Measurements from ENCODE around the gene REM2. TPM values are rescaled to one million over a fixed set of nuclear protein-coding genes. Genes with fewer than 3 reads are reported as not detected.

The REM2 gene, protein sequence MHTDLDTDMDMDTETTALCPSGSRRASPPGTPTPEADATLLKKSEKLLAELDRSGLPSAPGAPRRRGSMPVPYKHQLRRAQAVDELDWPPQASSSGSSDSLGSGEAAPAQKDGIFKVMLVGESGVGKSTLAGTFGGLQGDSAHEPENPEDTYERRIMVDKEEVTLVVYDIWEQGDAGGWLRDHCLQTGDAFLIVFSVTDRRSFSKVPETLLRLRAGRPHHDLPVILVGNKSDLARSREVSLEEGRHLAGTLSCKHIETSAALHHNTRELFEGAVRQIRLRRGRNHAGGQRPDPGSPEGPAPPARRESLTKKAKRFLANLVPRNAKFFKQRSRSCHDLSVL
- 5.5 TPM for total RNA-seq

DNA sequence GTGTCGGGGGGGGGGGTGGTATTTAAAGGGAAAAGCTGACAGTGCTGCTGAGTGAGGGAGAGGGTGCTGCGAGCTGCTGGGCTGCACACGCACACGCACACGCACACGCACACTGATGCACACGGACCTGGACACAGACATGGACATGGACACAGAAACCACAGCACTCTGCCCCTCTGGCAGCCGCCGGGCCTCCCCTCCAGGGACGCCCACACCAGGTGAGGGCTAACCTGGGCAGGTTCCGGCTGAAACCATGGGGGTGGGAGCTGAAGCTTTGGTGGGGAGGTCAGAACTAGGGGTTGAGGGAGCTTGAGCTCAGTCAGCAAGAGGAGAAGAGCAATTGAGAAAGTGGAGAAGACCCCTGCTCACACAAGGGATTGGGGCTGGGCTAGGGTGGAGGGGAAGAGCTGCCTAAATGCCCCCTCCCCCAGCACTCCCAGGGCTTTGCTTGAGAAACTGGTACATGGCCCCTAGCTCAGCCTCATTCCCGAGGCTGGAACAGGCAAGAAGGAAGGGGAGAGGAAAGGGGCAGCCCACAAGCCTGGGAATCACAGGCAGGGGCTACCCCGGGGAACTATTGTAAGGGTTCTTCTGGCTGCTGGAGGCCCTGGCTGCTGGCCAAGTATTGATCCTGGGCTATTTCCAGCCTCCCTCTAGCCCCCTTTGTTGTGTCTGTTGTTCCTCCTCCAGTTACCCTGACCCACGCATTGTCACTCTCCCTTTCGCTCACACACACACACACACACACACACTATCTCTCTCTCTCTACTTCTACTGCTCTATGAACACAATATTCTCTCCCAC is at the start of gene REM2:
REM2 (plus strand) TSS at position 50 of the 804 bp plus-strand sequence; CDS start at position 116, 66 bp downstream.

DNA sequence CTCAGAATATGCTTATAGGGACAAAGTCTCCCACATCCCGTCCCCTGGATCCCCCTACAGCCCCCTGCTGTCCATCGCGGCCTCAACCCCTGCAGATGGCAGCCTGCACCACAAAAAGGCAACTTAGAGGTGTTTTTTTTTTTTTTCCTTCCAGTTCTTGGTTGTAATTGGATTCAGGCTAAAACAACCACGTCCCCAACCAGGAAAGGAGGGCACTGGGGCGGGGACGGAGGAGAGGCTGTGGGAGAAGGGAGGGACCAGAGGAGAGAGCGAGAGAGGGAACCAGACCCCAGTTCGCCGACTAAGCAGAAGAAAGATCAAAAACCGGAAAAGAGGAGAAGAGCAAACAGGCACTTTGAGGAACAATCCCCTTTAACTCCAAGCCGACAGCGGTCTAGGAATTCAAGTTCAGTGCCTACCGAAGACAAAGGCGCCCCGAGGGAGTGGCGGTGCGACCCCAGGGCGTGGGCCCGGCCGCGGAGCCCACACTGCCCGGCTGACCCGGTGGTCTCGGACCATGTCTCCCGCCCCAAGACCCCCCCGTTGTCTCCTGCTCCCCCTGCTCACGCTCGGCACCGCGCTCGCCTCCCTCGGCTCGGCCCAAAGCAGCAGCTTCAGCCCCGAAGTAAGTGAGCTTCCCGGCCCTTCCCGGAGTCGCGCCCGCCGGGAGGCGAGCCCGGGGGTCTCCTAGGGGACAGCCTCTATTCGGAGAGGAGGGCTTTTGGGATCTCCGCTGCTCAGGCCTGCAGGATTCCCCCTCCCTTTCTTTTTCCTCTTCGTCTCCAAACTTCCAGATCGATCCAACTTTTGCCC is 46.5 kb upstream of the REM2 start, which contains the start of gene MMP14:
MMP14 (plus strand) TSS at position 285 of the 813 bp plus-strand sequence; CDS start at position 518, 233 bp downstream.

DNA sequence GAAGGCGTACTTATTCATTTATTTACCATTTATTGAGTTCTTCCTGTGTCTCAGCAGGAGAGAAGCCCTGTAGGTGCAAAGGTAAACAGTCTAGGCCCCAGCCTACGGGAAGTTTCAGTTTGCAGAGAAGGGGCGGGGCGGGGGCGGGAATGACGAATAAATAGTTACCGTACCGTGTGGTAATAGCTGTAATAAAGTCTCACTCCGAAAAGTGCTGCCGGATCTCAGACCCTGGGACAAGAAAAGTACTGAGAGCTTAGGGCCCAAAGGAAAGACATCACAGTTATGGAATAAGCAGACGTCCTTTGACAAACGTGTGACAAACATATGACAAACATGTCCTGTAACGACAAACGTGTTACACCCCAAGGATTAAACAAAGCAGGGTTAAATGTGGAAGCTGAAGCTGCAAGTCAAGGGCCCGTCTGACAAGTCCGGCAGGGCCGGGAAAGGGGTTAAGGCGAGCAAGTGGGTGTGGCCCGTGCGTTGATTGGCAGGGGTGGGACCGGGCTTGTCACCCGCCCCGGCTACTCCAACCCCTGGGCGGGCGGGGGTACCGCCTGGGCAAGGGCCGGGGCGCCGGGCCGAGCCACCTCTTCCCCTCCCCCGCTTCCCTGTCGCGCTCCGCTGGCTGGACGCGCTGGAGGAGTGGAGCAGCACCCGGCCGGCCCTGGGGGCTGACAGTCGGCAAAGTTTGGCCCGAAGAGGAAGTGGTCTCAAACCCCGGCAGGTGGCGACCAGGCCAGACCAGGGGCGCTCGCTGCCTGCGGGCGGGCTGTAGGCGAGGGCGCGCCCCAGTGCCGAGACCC is 11.6 kb upstream of the REM2 start, which contains the start of gene LRP10:
LRP10 (plus strand) TSS at position 517 of the 809 bp plus-strand sequence. CDS start 564 bp downstream, outside the sequence.

DNA sequence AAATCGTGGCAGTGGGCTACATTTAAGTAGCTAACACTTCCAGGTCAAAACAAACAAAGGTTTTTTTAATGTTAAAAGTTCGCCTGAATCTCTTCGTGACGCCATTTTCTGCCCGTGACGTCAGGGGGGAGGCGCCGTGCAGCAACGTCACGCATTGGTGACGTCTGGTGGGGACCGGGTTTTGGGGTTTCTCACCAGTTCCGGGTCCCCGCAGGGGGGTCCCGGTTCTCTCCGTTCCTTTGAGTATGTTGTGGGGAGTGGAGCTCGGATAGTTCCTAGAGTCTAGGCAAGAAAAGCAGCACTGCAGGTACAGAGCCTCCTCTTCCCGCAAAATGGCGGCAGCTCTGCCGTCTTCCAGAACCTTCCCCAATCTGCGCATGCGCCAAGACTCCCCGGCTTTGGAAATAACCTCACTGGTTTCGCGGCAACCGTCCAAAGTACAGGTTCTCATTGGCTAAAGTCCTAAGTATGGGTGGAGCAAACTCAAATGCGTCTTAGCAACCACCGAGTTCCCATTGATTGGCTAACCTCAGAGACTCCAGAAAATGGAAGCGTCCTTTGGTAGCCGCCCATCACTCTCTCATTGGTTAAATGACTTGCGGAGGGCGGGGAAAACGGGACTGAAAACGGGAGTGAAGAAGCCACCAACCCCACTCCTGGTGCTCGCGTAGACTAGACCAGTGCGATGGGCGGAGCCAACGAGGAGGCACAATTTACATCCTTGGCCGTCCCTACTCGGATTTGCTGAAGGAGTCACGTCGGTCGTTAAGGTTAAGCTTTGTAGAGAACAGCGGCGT is 36.0 kb downstream of the REM2 start, which contains the start of gene RBM23:
RBM23 (minus strand) TSS at position 346 of the 797 bp plus-strand sequence.

DNA sequence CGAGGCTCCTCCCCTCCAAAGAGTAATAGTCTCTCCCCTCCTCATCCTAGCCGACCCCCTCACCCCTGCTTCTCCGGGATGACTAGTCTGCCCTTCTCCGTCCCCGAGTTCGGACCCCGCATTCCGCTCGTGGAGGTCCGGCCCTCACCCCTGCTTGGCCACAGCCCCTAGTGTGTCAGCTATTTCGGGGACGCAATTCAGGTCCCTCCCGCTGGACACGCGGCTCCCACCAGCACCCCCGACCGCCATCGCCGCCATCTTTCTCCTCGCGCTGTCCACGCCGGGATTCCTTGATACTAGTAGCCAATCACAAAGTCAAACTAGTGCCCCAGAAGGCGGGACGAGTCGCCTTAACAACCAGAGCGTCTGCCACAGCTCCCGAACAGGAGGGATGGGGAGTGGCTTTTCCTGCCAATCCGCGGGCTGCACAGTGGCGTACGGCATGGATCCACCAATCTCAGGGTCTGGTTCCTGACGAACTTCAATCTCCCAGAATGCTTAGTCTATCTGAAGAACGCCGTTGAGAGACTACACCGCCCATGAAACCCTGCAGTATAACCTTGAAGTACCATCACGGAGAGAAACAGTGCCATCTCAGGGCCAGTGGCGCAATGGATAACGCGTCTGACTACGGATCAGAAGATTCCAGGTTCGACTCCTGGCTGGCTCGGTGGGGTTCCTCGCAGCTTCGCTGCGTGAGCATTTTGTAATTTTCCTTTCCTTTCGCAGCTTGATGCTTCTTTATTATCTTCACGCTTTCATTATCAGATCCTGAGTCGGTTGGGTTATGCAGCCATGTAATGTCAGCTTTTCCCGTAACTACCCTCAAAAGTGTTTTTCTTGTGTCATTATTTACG is 46.3 kb downstream of the REM2 start, which contains the start of gene PRMT5:
PRMT5 (minus strand) TSS at position 273 of the 857 bp plus-strand sequence; CDS start at position 258, 15 bp downstream.

Small RNA genes lying within 50 kb of the gene (small RNA-seq; reads per million reads assigned to genes)
- gene RF00019: not detected

Other genes with a start within 250 kb of the REM2 start
- gene OR6J1, start 238.9 kb upstream of the REM2 start, total RNA-seq: not detected
- gene OXA1L, start 116.5 kb upstream of the REM2 start, total RNA-seq: 43.8 TPM
- 5.3 TPM for gene SLC7A7, start 67.8 kb upstream of the REM2 start, total RNA-seq
- 35.3 TPM for gene MRPL52, start 53.3 kb upstream of the REM2 start, total RNA-seq
- gene MMP14, start 46.6 kb upstream of the REM2 start, total RNA-seq: 14.3 TPM
- gene LRP10, start 11.5 kb upstream of the REM2 start, total RNA-seq: 7.8 TPM
- 69.9 TPM for gene RBM23, start 35.9 kb downstream of the REM2 start, total RNA-seq
- 66.4 TPM for gene PRMT5, start 46.2 kb downstream of the REM2 start, total RNA-seq
- 25.8 TPM for gene HAUS4, start 73.9 kb downstream of the REM2 start, total RNA-seq
- gene AJUBA, start 99.3 kb downstream of the REM2 start, total RNA-seq: 7.2 TPM
- gene C14orf93, start 126.9 kb downstream of the REM2 start, total RNA-seq: 3.5 TPM
- 156 TPM for gene PSMB5, start 151.7 kb downstream of the REM2 start, total RNA-seq
- not detected for gene PSMB11, start 159.0 kb downstream of the REM2 start, total RNA-seq
- gene CDH24, start 174.3 kb downstream of the REM2 start, total RNA-seq: 14.1 TPM
- gene ACIN1, start 211.9 kb downstream of the REM2 start, total RNA-seq: 91.8 TPM
- gene C14orf119, start 212.3 kb downstream of the REM2 start, total RNA-seq: 22.1 TPM
- gene CIROP, start 221.8 kb downstream of the REM2 start, total RNA-seq: not detected
- gene CEBPE, start 236.0 kb downstream of the REM2 start, total RNA-seq: not detected